Skin of body (tissue), 2 donors: ENCODE measurements around the gene RHOG. TPM values are rescaled to one million over a fixed set of nuclear protein-coding genes. Genes with fewer than 3 reads are reported as not detected.
"Not testable (repeated sequence)": the region's sequence is repeated elsewhere in the genome, so short reads cannot be mapped to it uniquely, and the experiment has no call there.

Experiments used
- DNase-seq: peaks from one replicate; lab custom pipeline; 2025; lab: John Stamatoyannopoulos, UW
- total RNA-seq: library from RNA; depleted of rRNA; stranded (reverse); fragments of >200 nt; gene quantifications from one replicate; pipeline ENCODE4 v1.2.3, GENCODE V29; 2014

The RHOG gene
- total RNA-seq, 1 donor from 2014 or later = 7.6 TPM

GRCh38 chr11:3834664-3835461 is 5.9 kb downstream of the RHOG start:
- no peak for DNase-seq

DNA sequence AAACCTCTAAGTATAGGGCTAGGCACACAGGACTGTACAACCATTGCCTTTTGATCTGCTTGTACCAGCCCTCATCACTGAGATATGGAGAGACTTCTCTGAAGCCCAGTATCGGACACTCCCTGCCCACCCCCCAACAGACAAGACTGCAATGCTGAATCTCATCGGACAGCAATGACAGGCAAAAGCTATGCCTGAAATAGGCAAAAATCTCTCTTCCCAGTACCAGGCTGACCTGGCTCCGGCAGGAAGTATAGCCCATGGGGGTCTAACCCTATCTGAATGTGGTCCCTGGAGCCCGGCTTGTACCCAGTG is 6.5 kb downstream of the RHOG start:
- no peak for DNase-seq

DNA sequence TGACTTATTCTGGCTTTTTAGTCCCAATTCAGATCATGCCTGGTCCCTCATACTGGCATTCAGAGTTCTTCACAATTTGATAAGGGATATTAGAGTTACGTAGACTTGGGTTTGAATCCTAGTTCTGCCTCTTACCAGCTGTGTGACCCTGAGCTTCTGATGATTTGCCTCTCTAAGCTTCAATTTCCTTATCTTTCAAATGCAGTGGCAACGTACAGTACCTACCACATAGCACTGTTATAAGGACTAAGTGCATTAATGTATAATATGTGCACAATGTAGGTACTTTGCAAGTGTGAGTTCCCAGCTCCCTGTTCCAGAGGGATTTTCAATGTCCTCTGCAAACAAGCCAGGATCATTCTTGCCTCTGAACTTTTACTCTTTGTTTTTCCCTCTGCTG is 7.3 kb downstream of the RHOG start:
- no peak for DNase-seq

DNA sequence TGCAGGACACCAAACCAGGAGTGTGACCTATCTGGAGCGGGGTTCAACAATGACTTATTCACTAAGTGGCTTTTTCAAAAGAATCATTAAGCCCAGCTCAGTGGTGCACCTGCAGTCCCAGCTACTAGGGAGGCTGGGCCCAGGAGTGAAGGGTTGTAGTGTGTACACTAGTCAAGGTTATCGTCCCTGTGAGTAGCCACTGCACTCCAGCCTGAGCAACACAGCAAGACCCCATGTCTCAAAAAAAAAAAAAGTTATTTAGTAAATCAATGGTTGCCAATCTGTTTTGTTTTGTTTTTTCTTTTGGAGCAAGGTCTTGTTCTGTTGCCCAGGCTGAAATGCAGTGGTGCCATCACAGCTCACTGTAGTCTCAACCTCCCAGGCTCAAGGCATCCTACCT is 7.9 kb downstream of the RHOG start:
- no peak for DNase-seq

- DNase-seq = no peak
These were observed 9.2 kb downstream of the RHOG start for GRCh38 chr11:3831378-3832239.

DNA sequence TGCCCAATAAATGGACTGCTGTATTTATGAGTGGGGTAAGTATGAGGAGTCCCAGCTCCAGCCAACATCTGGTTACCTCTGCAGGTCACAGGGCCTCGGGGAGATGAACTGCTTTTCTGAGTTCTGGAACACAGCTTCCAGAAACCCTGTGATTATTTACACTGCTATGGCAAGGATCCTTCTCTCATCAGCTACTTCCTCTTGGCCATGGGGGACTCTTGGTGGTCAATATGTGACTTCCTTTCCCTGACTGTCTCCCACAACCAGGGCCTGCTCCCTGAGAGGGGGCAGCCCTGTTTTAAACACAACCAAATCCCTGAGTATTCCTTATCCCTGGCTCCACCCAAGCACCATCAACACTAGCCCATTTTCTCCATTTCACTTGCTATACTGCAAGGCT is 10.0 kb downstream of the RHOG start:
- DNase-seq = no peak

GRCh38 chr11:3830088-3830487 is 10.7 kb downstream of the RHOG start:
- DNase-seq = no peak

- DNase-seq = no peak
These were observed 13.1 kb downstream of the RHOG start for GRCh38 chr11:3827434-3828186.

- DNase-seq = no peak
These were observed 14.0 kb downstream of the RHOG start for GRCh38 chr11:3826721-3827120.

DNA sequence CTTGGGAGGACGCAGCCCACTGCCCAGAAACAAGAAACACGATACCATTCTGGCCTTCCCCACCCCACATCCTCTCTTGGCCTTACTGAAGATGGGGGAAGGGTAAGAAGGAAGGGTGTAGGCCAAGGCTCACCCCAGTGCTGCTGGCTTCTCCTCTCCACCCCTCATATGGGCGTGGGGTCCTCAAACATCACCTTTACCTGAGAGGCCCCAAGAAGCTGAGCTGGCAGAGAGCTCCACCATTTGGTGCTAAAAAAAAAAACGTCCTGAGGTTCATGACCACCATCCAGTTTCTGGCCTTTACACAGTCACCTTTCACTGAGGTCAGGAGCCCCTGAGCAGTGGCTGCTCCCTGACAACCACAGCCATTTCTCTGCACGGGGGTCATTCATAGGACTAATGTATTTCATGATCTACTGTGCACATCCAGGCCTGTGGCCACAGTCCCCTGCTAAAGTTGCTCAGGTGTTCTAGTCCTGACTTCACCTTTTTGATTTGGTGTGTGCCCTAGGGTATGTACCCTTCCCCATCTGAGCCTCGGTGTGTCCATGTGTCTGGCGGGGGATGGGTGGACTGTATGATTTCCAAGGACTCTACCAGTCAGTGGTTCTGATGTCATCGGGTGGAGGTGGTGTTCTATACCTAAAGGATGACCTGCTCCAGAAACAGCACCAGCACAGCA is 15.1 kb downstream of the RHOG start:
- DNase-seq = no peak

GRCh38 chr11:3824714-3825472 is 15.9 kb downstream of the RHOG start:
- DNase-seq = no peak

DNA sequence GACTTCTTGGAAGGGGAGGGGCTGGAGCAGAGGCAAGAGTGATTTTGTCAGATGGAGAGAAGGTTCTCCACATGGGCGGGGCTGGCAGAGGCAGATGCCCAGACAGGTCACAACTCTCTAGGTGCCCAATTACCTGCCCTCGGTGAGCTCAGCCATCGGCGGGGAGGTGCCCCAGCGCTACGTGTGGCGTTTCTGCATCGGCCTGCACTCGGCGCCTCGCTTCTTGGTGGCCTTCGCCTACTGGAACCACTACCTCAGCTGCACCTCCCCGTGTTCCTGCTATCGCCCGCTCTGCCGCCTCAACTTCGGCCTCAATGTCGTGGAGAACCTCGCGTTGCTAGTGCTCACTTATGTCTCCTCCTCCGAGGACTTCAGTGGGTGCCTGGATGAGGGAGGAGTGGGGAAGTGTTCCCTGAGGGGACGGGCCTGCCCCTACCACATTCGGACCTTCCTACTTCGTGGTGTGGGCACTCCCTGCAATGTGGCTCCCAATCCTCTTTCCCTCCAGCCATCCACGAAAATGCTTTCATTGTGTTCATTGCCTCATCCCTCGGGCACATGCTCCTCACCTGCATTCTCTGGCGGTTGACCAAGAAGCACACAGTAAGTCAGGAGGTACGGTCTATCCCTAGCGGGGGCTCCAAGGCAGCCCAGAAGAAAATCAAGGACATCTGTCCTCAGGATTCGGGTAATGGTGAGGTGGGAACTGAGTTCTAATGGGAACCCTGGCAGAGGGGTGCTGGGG is 16.8 kb downstream of the RHOG start:
- DNase-seq = no peak

- DNase-seq = no peak
These were observed 17.5 kb downstream of the RHOG start for GRCh38 chr11:3823303-3823702.

- no peak for DNase-seq
These were observed 18.4 kb downstream of the RHOG start for GRCh38 chr11:3822312-3822711.

DNA sequence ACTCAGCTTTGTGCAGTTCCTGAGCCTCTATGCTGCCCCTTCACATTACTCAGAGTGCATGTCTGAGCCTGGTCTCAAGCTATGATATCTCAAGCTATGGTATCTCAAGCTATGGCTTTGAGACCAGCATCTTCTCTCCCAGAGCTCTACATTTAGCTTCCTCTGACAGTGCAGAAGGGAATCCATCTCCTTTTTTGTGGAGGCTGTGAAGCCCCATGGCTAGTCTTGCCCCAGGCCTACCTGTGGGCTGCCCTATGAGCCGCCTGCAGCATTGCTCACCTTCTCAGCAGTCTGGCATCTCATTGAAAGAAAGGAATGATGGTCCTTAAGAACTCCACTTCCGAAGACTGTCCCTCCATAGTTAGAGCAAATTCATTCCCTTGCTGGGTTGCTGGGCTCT is 19.8 kb downstream of the RHOG start:
- no peak for DNase-seq

DNA sequence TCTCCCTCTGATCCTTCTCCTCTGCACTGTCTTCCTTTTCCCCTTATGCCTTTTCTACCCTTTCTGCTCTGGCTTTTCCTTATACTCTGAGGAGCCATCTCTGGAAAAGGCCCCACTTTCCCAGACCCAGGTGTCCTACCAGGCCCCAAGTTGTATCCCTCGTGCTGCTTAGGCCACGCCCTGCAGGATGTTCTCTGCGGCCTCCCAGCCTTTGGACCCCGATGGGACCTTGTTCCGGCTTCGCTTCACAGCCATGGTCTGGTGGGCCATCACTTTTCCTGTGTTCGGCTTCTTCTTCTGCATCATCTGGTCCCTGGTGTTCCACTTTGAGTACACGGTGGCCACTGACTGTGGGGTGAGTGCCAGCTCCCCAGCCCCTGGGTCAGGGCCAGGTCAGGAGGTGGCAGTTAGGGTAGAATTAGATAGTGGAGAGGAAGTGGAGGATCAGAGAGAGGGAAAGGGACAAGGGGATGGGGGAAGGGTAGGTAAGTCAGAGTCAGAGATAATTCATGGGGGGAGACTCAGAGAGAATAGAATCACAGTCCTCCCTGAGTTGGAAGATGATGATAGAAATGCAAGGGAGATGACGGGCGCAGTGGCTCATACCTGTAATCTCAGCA is 23.5 kb downstream of the RHOG start:
- DNase-seq = no peak

GRCh38 chr11:3816673-3817072 is 24.1 kb downstream of the RHOG start:
- no peak for DNase-seq

DNA sequence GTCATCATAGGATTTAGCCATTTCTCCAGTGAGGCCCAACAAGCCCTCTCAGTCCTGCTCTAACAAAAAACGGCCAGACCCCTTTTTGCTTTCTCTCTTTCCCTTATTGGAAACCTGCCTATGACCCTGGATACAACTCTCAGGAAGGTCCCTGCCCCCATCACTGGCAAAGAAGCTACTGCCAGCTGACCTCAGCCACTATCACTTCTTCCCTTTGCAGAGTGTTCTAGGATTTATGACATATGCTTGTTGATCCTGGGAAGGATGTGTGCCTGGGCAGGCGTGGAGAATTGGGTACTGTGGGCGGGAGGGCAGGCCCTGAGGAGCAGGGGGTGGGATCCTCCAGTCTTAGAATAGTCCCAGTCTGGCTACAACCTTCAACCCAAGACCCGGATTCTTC is 24.9 kb downstream of the RHOG start:
- DNase-seq = no peak

GRCh38 chr11:3814832-3815231 is 25.9 kb downstream of the RHOG start:
- DNase-seq = not testable (repeated sequence)

GRCh38 chr11:3810951-3811350 is 29.8 kb downstream of the RHOG start:
- DNase-seq = no peak
